Spleen (tissue), 11 donors: Measurements from ENCODE around the gene IL17REL. TPM values are rescaled to one million over a fixed set of nuclear protein-coding genes. Genes with fewer than 3 reads are reported as not detected.

Experiments used
- DNase-seq: peaks from one replicate; pipeline ENCODE4 v3.0.0-alpha.2; 2020
- H3K27ac ChIP-seq, 8 donors: fragments of 200-600 bp; sonication (generic) in 7 of 8; 1 replicate in 4 of 8; 2 replicates in 4 of 8; pipeline versions ENCODE4 v1.5.0 to v1.8.0; 2016 to 2021; ENCODE audit warnings: inconsistent platforms in 4 of 8, mild to moderate bottlenecking in 4 of 8, moderate library complexity in 1 of 8
- H3K27me3 ChIP-seq, 7 donors: fragments of 200-600 bp; sonication (generic) in 6 of 7; replicated peaks in 1 of 7; 1 replicate in 4 of 7; 2 replicates in 3 of 7; pipeline versions ENCODE4 v1.5.0 to v1.8.0; 2016 to 2021; ENCODE audit warnings: inconsistent platforms in 3 of 7, mild to moderate bottlenecking in 1 of 7
- H3K36me3 ChIP-seq, 6 donors: fragments of 200-600 bp; sonication (generic) in 5 of 6; 1 replicate in 4 of 6; 2 replicates in 2 of 6; pipeline versions ENCODE4 v1.5.0 to v1.8.0; 2016 to 2021; ENCODE audit warnings: inconsistent platforms in 2 of 6
- H3K4me1 ChIP-seq, 6 donors: fragments of 200-600 bp; sonication (generic) in 5 of 6; 1 replicate in 3 of 6; 2 replicates in 3 of 6; pipeline versions ENCODE4 v1.5.0 to v1.8.0; 2016 to 2021; ENCODE audit warnings: inconsistent platforms in 3 of 6
- H3K4me3 ChIP-seq, 8 donors: fragments of 200-600 bp; sonication (generic) in 7 of 8; 1 replicate in 4 of 8; 2 replicates in 4 of 8; pipeline versions ENCODE4 v1.5.0 to v1.8.0; 2016 to 2021; ENCODE audit warnings: inconsistent platforms in 4 of 8, mild to moderate bottlenecking in 4 of 8, moderate library complexity in 2 of 8
- H3K9me3 ChIP-seq, 8 donors: fragments of 200-600 bp; sonication (generic) in 7 of 8; 1 replicate in 4 of 8; 2 replicates in 4 of 8; pipeline versions ENCODE4 v1.5.0 to v1.8.0; 2016 to 2021; ENCODE audit warnings: inconsistent platforms in 4 of 8
- POLR2A ChIP-seq, 3 donors: fragments of 450-650 bp; IDR thresholded peaks; one replicate each; pipeline ENCODE4 v1.5.1; 2017; ENCODE audit warnings: antibody characterized with exemption in 3 of 3, mild to moderate bottlenecking in 1 of 3
- POLR2AphosphoS5 ChIP-seq, 3 donors: sonication (generic); formaldehyde crosslinking; IDR thresholded peaks; one replicate each; pipeline ENCODE4 v1.5.1; 2017; ENCODE audit warnings: antibody characterized with exemption in 3 of 3
- WGBS, 5 donors: extraction: QIAGEN DNeasy Blood & Tissue Kit in 3 of 5; methylation state at CpG; one replicate each; pipeline versions ENCODE4 v1.1.5 to v1.1.7; 2013 to 2018; 5-methylcytosine and 5-hydroxymethylcytosine counted together
- intact Hi-C: fragments of 100-400 bp; cut with DNase I; formaldehyde crosslinking; loops from one replicate; pipeline ENCODE4 v1.15.0; 2023; ENCODE audit warnings: low total_unique reads
- polyA plus RNA-seq, 3 donors: library from polyadenylated mRNA; stranded (reverse); fragments of 200-250 nt; gene quantifications; one replicate each; pipeline ENCODE4 v1.2.1, GENCODE V29; 2013
- total RNA-seq, 7 donors: library from RNA; depleted of rRNA in 3 of 7; stranded (reverse); fragments of >200 nt in 3 of 7; fragmentation: NEBNext Ultra II Directional in 4 of 7; extraction: Animal tissue kit (Norgen Biotek cat#: 25700) in 4 of 7; gene quantifications; one replicate each; pipeline versions ENCODE4 v1.1.0 to v1.2.1, GENCODE V29; 2016 to 2021
- TF ChIP-seq, protein P1 (sequence below), 11 experiments: fragments of 200-600 bp in 7 of 11; fragments of 450-650 bp in 4 of 11; sonication (generic) in 4 of 11; IDR thresholded peaks in 8 of 11; conservative IDR thresholded peaks in 3 of 11; 1 replicate in 7 of 11; 2 replicates in 4 of 11; pipeline versions ENCODE4 v1.4.0 to v1.8.0; 2016 to 2021; ENCODE audit warnings: antibody characterized with exemption in 11 of 11, inconsistent platforms in 4 of 11, mild to moderate bottlenecking in 1 of 11
- donor health status: healthy with polysubstance abuse.
- donor health status: DM: no; HTN: no; CAD: no; lungs with moderate emphysema.
- donor health status: DM: no; HTN: no; CAD: no.
- donor health status: Bipolar disorder and iron deficiency.
- donor health status: healthy.
- donor health status: DM: no; HTN: no; CAD: no.
- donor health status: DM: yes; HTN: yes; CAD: no.

IL17REL gene
- total and polyA plus RNA-seq, 10 donors, result 0.21 to 1.9 (median 0.83) TPM

GRCh38 chr22:50045211-50046018 lies 32.9 kb upstream of the IL17REL start:
- H3K36me3 ChIP-seq, result no peaks in the 10 kb centered on the region
- no peak for TF ChIP-seq POLR2AphosphoS5 (IDR thresholded peaks at IDR 0.05)
- no peak for TF ChIP-seq POLR2A (IDR thresholded peaks at IDR 0.05)
- TF ChIP-seq, protein P1, sequence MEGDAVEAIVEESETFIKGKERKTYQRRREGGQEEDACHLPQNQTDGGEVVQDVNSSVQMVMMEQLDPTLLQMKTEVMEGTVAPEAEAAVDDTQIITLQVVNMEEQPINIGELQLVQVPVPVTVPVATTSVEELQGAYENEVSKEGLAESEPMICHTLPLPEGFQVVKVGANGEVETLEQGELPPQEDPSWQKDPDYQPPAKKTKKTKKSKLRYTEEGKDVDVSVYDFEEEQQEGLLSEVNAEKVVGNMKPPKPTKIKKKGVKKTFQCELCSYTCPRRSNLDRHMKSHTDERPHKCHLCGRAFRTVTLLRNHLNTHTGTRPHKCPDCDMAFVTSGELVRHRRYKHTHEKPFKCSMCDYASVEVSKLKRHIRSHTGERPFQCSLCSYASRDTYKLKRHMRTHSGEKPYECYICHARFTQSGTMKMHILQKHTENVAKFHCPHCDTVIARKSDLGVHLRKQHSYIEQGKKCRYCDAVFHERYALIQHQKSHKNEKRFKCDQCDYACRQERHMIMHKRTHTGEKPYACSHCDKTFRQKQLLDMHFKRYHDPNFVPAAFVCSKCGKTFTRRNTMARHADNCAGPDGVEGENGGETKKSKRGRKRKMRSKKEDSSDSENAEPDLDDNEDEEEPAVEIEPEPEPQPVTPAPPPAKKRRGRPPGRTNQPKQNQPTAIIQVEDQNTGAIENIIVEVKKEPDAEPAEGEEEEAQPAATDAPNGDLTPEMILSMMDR (IDR thresholded peaks at IDR 0.05 in 8 of 11, conservative IDR thresholded peaks at IDR 0.05 in 3 of 11), result no peak
- H3K4me1 ChIP-seq, result peaks cover 0 to 11% (median 0%) of the 10 kb centered on the region in 6 donors
- no peaks in the 10 kb centered on the region for H3K9me3 ChIP-seq
- no peak overlapping the region for H3K4me3 ChIP-seq
- no peak overlapping the region for H3K27ac ChIP-seq
- WGBS, 5 donors, result 78 to 86% (median 82%) methylated on average over 21 to 35 of the region's 35 CpGs
- peaks cover 0 to 72% (median 22%) of the 10 kb centered on the region in 7 donors for H3K27me3 ChIP-seq
- DNase-seq, result no peak
- intact Hi-C loops, result no loop called here

DNA sequence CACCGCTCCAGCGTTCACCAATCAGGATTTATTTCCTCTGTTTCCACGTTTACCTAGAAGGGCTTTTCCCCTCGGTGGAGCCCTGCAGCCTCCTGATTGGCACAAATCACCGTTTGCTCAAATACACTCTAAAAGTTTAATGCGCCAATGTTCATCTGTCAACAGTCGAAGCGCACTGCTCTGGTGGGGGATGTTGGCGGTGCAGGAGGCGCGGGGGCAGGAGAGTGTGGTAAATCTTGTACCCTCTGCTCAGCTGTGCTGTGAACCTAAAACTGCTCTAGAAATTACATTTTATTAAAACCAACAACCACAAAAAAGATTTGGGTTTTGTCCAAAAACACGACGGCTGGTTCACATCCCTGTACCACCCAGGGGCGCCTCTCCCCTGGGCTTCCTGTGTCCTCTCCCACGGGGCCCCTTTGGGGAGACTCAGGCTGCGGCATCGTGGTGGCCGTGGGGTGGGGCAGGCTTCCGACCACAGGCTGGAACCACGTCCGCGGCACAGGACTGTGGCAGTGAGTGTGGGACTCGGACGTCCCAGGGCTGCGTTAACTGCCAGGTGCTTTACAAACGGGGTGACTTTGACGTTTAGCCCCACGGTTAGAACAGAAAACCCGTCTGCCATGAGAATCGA lies 32.0 kb upstream of the IL17REL start:
- TF ChIP-seq POLR2A (IDR thresholded peaks at IDR 0.05) (no peak), POLR2AphosphoS5 (IDR thresholded peaks at IDR 0.05) (no peak)
- TF ChIP-seq, protein P1 (IDR thresholded peaks at IDR 0.05 in 8 of 11, conservative IDR thresholded peaks at IDR 0.05 in 3 of 11), result no peak
- H3K4me3 ChIP-seq, result no peak overlapping the region
- H3K4me1 ChIP-seq, result peaks cover 0 to 11% (median 0%) of the 10 kb centered on the region in 6 donors
- H3K9me3 ChIP-seq, result peaks cover 0 to 2% (median under 1%) of the 10 kb centered on the region in 8 donors
- H3K27ac ChIP-seq, result no peak overlapping the region
- H3K27me3 ChIP-seq, result peaks cover 0 to 65% (median 22%) of the 10 kb centered on the region in 7 donors
- intact Hi-C loops, result no loop called here
- 27 to 40% (median 31%) methylated on average over 19 to 30 of the region's 30 CpGs for WGBS, 5 donors
- no peak for DNase-seq
- H3K36me3 ChIP-seq, result no peaks in the 10 kb centered on the region

DNA sequence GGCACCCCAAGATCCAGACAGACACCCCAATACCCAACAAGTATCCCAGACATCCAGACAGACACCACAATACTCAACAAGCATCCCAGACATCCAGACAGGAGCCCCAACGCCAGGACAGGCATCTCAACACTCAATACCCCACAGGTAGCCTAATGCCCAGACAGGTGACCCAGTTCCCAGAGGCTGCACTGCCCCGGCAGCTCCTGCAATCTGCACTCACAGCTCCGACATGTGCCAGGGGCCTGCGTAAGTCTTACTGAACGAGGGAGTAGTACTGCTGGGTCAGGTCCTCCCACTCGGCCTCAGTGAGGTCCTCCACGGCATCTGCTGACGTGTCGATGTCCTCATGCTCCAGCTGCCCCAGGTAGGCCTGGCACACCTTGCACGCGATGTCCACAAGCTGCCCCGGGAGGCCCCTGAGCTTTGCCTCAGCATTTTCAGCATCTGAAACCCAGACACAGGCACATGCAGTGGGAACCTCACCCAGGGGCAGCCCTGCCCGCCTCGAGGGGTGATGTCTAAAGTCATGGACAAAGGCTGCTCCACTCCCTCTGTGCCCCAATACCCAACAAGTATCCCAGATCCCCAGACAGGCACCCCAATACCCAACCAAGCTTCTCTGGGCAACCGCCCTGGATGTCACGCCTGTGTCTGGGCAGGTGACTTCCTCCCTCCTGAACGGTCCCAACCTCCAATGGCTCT lies 28.9 kb upstream of the IL17REL start:
- H3K27me3 ChIP-seq, result peaks cover 0 to 40% (median 19%) of the 10 kb centered on the region in 7 donors

DNA sequence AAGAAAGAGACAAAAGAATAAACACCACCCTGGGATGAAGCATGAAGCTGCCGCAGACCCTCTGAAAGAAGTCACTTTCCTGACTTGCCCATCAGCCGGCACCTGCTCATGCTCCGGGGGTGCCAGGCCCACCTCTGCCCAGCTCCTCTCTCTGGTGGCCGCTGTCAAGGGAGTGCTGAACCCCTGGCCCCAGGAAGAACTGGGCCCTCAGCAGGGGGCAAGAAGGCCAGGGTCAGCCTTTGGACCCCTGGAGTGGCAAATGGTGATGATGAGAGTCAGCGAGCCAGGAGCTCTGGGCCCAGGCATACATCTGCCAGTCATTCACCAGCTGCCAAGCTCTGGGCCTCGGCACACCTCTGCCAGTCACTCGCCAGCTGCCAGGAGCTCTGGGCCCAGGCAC lies 28.2 kb upstream of the IL17REL start:
- Histone ChIP-seq H3K4me3 (no peak overlapping the region), H3K27ac (no peak overlapping the region), H3K4me1 (peaks cover 0 to 11% (median 0%) of the 10 kb centered on the region in 6 donors), H3K36me3 (no peaks in the 10 kb centered on the region), H3K9me3 (peaks cover 0 to 20% (median 16%) of the 10 kb centered on the region in 8 donors), H3K27me3 (peaks cover 0 to 36% (median 11%) of the 10 kb centered on the region in 7 donors)
- WGBS, 5 donors, result 85 to 94% (median 91%) methylated on average over 6 to 7 of the region's 7 CpGs
- peak; percentile 53 for DNase-seq
- TF ChIP-seq POLR2A (IDR thresholded peaks at IDR 0.05) (no peak), POLR2AphosphoS5 (IDR thresholded peaks at IDR 0.05) (no peak)
- TF ChIP-seq, protein P1 (IDR thresholded peaks at IDR 0.05 in 8 of 11, conservative IDR thresholded peaks at IDR 0.05 in 3 of 11), result no peak
- intact Hi-C loops, result no loop called here

More for the DNA sequence above, 28.9 kb upstream of the IL17REL start:
- DNase-seq, result peak; percentile 63
- WGBS, 5 donors, result 73 to 82% (median 79%) methylated on average over 15 to 17 of the region's 17 CpGs
- Histone ChIP-seq H3K9me3 (peaks cover 0 to 20% (median 16%) of the 10 kb centered on the region in 8 donors), H3K4me1 (peaks cover 0 to 11% (median 0%) of the 10 kb centered on the region in 6 donors), H3K36me3 (no peaks in the 10 kb centered on the region), H3K27ac (no peak overlapping the region), H3K4me3 (no peak overlapping the region)
- TF ChIP-seq POLR2AphosphoS5 (IDR thresholded peaks at IDR 0.05), result no peak
- TF ChIP-seq POLR2A (IDR thresholded peaks at IDR 0.05), result no peak
- intact Hi-C loops, result no loop called here
